K562 (cell line): Measurements from ENCODE around the gene SMG1. TPM values are rescaled to one million over a fixed set of nuclear protein-coding genes. Genes with fewer than 3 reads are reported as not detected.

Source experiments
- ATAC-seq: fragments of 200-7000 bp; cut with Tn5 transposase; 3 replicates; pipeline ENCODE4 v1.9.1; 2020; ENCODE audit warnings: moderate library complexity
- BruUV-seq: library from RNA; stranded (reverse); fragments of 400-500 nt; replicated peaks from 2 replicates; lab custom pipeline; 2021; lab: Mats Ljungman, UMichigan
- CTCF ChIA-PET: fragments of 300-600 bp; formaldehyde crosslinking; extraction: SDS; loops from one replicate; lab custom pipeline; 2021; ENCODE audit warnings: low intra/inter-chr PET ratio; lab: Yijun Ruan, JAX
- POLR2A ChIA-PET: fragments of 300-600, 350-650 bp; sonication (Branson Sonifier 250); formaldehyde crosslinking; extraction: SDS; loops from one replicate; lab custom pipeline; 2021; ENCODE audit warnings: antibody characterized with exemption, inconsistent platforms; lab: Yijun Ruan, JAX
- DNase-seq, 4 experiments: peaks; one replicate each; pipeline versions ENCODE4 v3.0.0 to v3.0.0-alpha.2; 2011 to 2018; ENCODE audit warnings: low spot score in 3 of 4, mixed read lengths in 3 of 4; ENCODE audit errors: extremely low read depth in 1 of 4
- FAIRE-seq: peaks from 2 replicates; lab custom pipeline; 2011; peaks lifted over from hg19 to GRCh38; lab: Jason Lieb, UNC
- H2AFZ ChIP-seq: 2 replicates; pipeline ENCODE4 v1.6.0; 2011; ENCODE audit warnings: low read depth, low read length, control low read depth, inconsistent platforms
- H3K27ac ChIP-seq: fragments of 200-600 bp; 3 replicates; pipeline ENCODE4 v1.8.0; 2011; ENCODE audit warnings: low read depth, mild to moderate bottlenecking, control low read depth, inconsistent platforms, low read length, moderate library complexity, mixed read lengths; ENCODE audit errors: extremely low read depth
- H3K27me3 ChIP-seq, 2 experiments: fragments of 300-600 bp in 1 of 2; 2 replicates in 1 of 2; 3 replicates in 1 of 2; pipeline versions ENCODE4 v1.6.0 to v1.8.0; 2011; ENCODE audit warnings: inconsistent platforms in 2 of 2, low read length in 2 of 2, mild to moderate bottlenecking in 1 of 2, mixed read lengths in 1 of 2, moderate library complexity in 1 of 2; ENCODE audit not compliant: control insufficient read depth in 2 of 2, insufficient read depth in 2 of 2
- H3K36me3 ChIP-seq: fragments of 300-600 bp; 3 replicates; pipeline ENCODE4 v1.8.0; 2011; ENCODE audit warnings: mild to moderate bottlenecking, low read length, inconsistent platforms; ENCODE audit not compliant: control insufficient read depth, insufficient read depth
- H3K4me1 ChIP-seq, 2 experiments: fragments of 200-600 bp in 1 of 2; replicated peaks in 1 of 2; 2 replicates in 1 of 2; 3 replicates in 1 of 2; pipeline versions ENCODE4 v1.5.1 to v1.8.0; 2011; ENCODE audit warnings: inconsistent platforms in 2 of 2, low read length in 2 of 2, mild to moderate bottlenecking in 1 of 2, mixed read lengths in 1 of 2, moderate library complexity in 1 of 2; ENCODE audit not compliant: control insufficient read depth in 2 of 2, insufficient read depth in 2 of 2
- H3K4me2 ChIP-seq: 2 replicates; pipeline ENCODE4 v1.6.1; 2011; ENCODE audit warnings: low read length, control low read depth, inconsistent platforms, mixed read lengths; ENCODE audit not compliant: insufficient read depth
- H3K4me3 ChIP-seq: fragments of 200-600 bp; sonication (generic), shearing (Covaris generic); 2 replicates; pipeline ENCODE4 v1.5.1; 2016; ENCODE audit warnings: control low read depth, inconsistent platforms
- H3K79me2 ChIP-seq: fragments of 200-600 bp; 3 replicates; pipeline ENCODE4 v1.8.0; 2011; ENCODE audit warnings: low read length, inconsistent platforms; ENCODE audit not compliant: control insufficient read depth, insufficient read depth
- H3K9ac ChIP-seq, 2 experiments: 2 replicates each; pipeline versions ENCODE4 v1.6.0 to v1.6.1; 2011; ENCODE audit warnings: low read depth in 2 of 2, low read length in 2 of 2, control low read depth in 1 of 2, inconsistent platforms in 1 of 2, mild to moderate bottlenecking in 1 of 2, mixed read lengths in 1 of 2; ENCODE audit not compliant: insufficient read depth in 1 of 2
- H3K9me1 ChIP-seq: one replicate; pipeline ENCODE4 v1.6.0; 2011; ENCODE audit warnings: inconsistent platforms, mild to moderate bottlenecking, low read length, moderate library complexity; ENCODE audit not compliant: control insufficient read depth, insufficient read depth
- H3K9me3 ChIP-seq: replicated peaks from 2 replicates; pipeline ENCODE4 v1.5.1; 2011; ENCODE audit warnings: low read depth, low read length, inconsistent platforms; ENCODE audit not compliant: control insufficient read depth, insufficient read depth
- H4K20me1 ChIP-seq: replicated peaks from 2 replicates; pipeline ENCODE4 v1.6.1; 2011; ENCODE audit warnings: low read length, inconsistent platforms, mixed read lengths; ENCODE audit not compliant: control insufficient read depth, insufficient read depth
- DPF2 ChIP-seq: fragments of 450-650 bp; IDR thresholded peaks from 2 replicates; pipeline ENCODE4 v1.6.1; 2016
- HOXB6 ChIP-seq: fragments of 250-450 bp; sonication (Bioruptor Pico); IDR thresholded peaks from 2 replicates; pipeline ENCODE4 v1.5.1; 2022; ENCODE audit warnings: mild to moderate bottlenecking, borderline replicate concordance
- KAT8 ChIP-seq: fragments of 450-650 bp; IDR thresholded peaks from 2 replicates; pipeline ENCODE4 v1.6.1; 2016; ENCODE audit warnings: low read depth, mild to moderate bottlenecking
- ZNF644 ChIP-seq: fragments of 200-800 bp; sonication (Bioruptor generic); IDR thresholded peaks from 2 replicates; pipeline ENCODE4 v1.6.1; 2016; ENCODE audit warnings: low read depth, missing genetic modification characterization, missing compliant biosample characterization
- ZNF79 ChIP-seq: fragments of 250-450 bp; sonication (Bioruptor Pico); IDR thresholded peaks from 2 replicates; pipeline ENCODE4 v1.4.0; 2020; ENCODE audit warnings: low read depth, mild to moderate bottlenecking, moderate library complexity
- WGBS: fragments of 100-300 bp; shearing (Covaris generic); methylation state at CpG from one replicate; pipeline ENCODE4 v1.1.6; 2016; ENCODE audit warnings: low coverage, mixed read lengths; ENCODE audit not compliant: insufficient coverage; ENCODE audit errors: missing lambda C conversion rate; 5-methylcytosine and 5-hydroxymethylcytosine counted together
- in situ Hi-C: fragments of 300-500 bp; cut with MboI; formaldehyde crosslinking; loops from 4 replicates; pipeline ENCODE4 v1.15.0; 2018; ENCODE audit warnings: inconsistent platforms, mixed read lengths
- intact Hi-C: fragments of 100-400 bp; cut with micrococcal nuclease; formaldehyde crosslinking; loops from 2 replicates; pipeline ENCODE4 v1.14.2; 2022
- polyA plus RNA-seq, 8 experiments: library from polyadenylated mRNA; depleted of rRNA in 4 of 8; stranded (reverse) in 5 of 8; unstranded in 3 of 8; fragments of >200 nt; fragmentation: Nextera tagmentation in 2 of 8; fragmentation: Illumina TruSeq in 1 of 8; extraction: Ambion mirVana in 2 of 8; extraction: Trizol in 1 of 8; gene quantifications; 2 replicates each; pipeline versions ENCODE4 v1.2.1 to v1.2.3, GENCODE V29; 2011 to 2014; ENCODE audit warnings: inconsistent platforms in 1 of 8, missing spikeins in 1 of 8
- total RNA-seq, 7 experiments: library from RNA; depleted of rRNA in 6 of 7; stranded (reverse); fragments of >200 nt in 6 of 7; fragmentation: Illumina TruSeq in 2 of 7; extraction: Trizol in 2 of 7; gene quantifications; 2 replicates each; pipeline versions ENCODE4 v1.2.1 to v1.2.3, GENCODE V29; 2011 to 2021; ENCODE audit warnings: low replicate concordance in 1 of 7
- TF ChIP-seq, protein P1 (sequence below): fragments of 250-450 bp; sonication (Bioruptor Pico); IDR thresholded peaks from 2 replicates; pipeline ENCODE4 v1.4.0; 2020; ENCODE audit warnings: mild to moderate bottlenecking, moderate library complexity

The SMG1 gene
- total and polyA plus RNA-seq, 9 of the 15 experiments (the other 6 are each of a cell fraction or from before 2014, with no cell fraction given), result 3.4 to 54.8 (median 32.0) TPM

DNA sequence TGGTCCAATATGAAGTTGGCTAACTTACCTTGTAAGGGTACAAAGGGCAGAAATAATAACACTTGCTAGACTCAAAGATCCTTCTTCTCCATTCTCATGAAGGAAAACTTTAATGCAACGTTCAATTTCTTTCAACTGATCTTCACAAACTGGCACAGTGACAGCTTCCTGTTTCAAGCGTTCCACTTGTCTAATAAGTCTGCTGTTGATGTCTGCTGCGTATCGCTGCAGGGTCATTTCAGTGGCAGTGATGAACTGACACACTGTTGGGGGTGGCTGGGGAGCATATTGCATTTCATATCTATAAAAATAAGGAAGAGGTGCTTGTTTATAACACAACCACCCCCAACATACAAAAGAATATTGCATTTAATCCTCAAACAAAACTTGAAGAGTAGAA lies 91.3 kb downstream of the SMG1 start (continued):
- TF ChIP-seq DPF2 (no peak), ZNF79 (CRISPR knock-in tag) (no peak), HOXB6 (no peak)
- TF ChIP-seq, protein P1, sequence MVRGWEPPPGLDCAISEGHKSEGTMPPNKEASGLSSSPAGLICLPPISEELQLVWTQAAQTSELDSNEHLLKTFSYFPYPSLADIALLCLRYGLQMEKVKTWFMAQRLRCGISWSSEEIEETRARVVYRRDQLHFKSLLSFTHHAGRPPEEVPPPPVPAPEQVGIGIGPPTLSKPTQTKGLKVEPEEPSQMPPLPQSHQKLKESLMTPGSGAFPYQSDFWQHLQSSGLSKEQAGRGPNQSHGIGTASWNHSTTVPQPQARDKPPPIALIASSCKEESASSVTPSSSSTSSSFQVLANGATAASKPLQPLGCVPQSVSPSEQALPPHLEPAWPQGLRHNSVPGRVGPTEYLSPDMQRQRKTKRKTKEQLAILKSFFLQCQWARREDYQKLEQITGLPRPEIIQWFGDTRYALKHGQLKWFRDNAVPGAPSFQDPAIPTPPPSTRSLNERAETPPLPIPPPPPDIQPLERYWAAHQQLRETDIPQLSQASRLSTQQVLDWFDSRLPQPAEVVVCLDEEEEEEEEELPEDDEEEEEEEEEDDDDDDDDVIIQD (CRISPR knock-in tag), result no peak
- TF ChIP-seq, all 486 proteins: peak for 0

DNA sequence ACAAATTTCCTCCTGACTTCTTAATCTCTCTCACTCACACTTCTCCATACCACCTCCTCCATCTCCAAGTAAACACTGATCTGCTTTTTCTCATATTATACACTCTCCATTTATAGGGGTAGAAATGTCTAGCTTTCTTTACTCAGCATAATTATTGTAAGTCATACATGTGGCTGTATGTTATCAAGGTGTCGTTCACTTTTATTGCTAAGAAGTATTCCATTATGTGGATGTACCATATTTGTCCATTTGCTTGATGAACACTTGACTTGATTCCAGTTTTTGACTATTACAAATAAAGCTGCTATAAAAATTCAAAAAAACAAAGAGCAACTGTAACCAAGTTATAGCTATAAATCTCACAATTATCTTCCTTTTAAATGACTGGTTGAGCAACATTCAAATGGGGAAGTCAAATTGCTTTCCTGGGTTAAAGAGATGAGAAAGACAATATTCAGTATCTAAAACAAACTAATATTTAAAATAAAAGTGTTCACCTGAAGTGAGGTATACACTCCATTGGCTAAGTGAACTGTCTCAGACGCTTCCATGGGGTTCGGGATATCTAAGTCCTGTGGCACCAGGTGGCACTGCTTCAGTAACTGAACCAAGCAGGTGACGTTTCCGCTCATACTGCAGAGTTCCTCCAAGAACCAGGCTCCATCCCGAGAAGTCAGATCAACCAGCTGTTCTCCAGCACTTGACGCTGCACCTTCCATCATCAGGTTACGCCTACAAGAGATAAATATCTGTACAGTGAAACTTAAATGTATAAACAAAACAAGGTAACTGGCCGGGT lies 92.3 kb downstream of the SMG1 start:
- Histone ChIP-seq H4K20me1 (no peaks in the 10 kb centered on the region), H3K79me2 (no peaks in the 10 kb centered on the region), H2AFZ (no peak overlapping the region), H3K4me3 (no peak overlapping the region), H3K9me3 (no peaks in the 10 kb centered on the region), H3K9ac (no peak overlapping the region), H3K36me3 (peaks cover 97% of the 10 kb centered on the region), H3K9me1 (no peaks in the 10 kb centered on the region), H3K27me3 (no peaks in the 10 kb centered on the region)
- no peak for DNase-seq
- ChIA-PET CTCF (no interaction called here), POLR2A (interaction anchor here (1.1 to 4.0 kb wide), 3 partner anchors 32 to 43 kb away, joined by 7 to 27 read pairs (median 8); partner anchors contain the start of genes ARL6IP1 and RPS15A)
- no peak for ATAC-seq
- no TSS peak for BruUV-seq
- TF ChIP-seq KAT8 (no peak), ZNF644 (tag) (no peak)
- TF ChIP-seq, all 486 proteins: peak for 0
- Histone ChIP-seq H3K27ac (no peak overlapping the region), H3K4me1 (no peaks in the 10 kb centered on the region), H3K4me2 (no peak overlapping the region)
- in situ Hi-C loops, result no loop called here
- intact Hi-C loops, result no loop called here
- 94% methylated on average over 9 of the region's 9 CpGs for WGBS
- FAIRE-seq, result no peak
